Measurements from ENCODE around the gene TLDC2. TPM values are rescaled to one million over a fixed set of nuclear protein-coding genes. Genes with fewer than 3 reads are reported as not detected.

Gene TLDC2
- total and polyA plus RNA-seq, 2 donors: 0.28 to 0.48 TPM

GRCh38 chr20:36856691-36857635 lies 19.0 kb upstream of the TLDC2 start:
- 64% methylated on average over 17 of the region's 17 CpGs for WGBS
- Histone ChIP-seq H3K36me3 (ENCODE audit: control insufficient read depth in 2 of 2, insufficient read depth in 2 of 2, low read length in 1 of 2) (no peaks in the 10 kb centered on the region), H3K27ac (ENCODE audit: low read depth in 1 of 2, low read length in 1 of 2) (peak overlapping the region; percentile 44 to 68), H3K9me3 (ENCODE audit: control insufficient read depth in 2 of 2, insufficient read depth in 1 of 2, low read length in 1 of 2) (no peaks in the 10 kb centered on the region), H3K27me3 (ENCODE audit: control insufficient read depth in 2 of 2, insufficient read depth in 1 of 2, low read length in 1 of 2) (peaks cover 0 to 14% of the 10 kb centered on the region in 2 donors), H3K4me1 (ENCODE audit: control insufficient read depth in 2 of 2, insufficient read depth in 2 of 2, low read length in 2 of 2) (peaks cover 0 to 27% of the 10 kb centered on the region in 2 donors), H3K4me3 (ENCODE audit: low read length in 2 of 2) (no peak overlapping the region)
- peak in 6 of 9 donors; percentile 44 to 87 (median 62) for DNase-seq (ENCODE audit: low read depth in 6 of 9, low spot score in 9 of 9)

DNA sequence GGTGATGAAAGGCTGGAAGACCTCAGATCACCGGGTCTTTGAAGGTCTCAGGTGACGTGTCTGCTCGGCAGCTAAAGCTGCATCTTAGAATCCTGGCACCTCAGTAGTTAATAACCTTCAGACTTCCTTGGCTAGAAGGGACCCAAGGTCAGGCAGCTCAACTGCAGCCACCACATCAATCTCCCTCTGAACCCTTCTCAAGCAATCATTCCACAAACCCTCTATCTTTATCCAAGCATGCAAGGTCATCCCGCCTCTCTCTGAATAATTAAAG lies 16.7 kb upstream of the TLDC2 start:
- peaks cover 5 to 36% of the 10 kb centered on the region in 2 donors for H3K4me1 ChIP-seq (ENCODE audit: control insufficient read depth in 2 of 2, insufficient read depth in 2 of 2, low read length in 2 of 2)
- whole genome bisulfite sequencing: 93% methylated on average over 4 of the region's 4 CpGs
- no peaks in the 10 kb centered on the region for H3K9me3 ChIP-seq (ENCODE audit: control insufficient read depth in 2 of 2, insufficient read depth in 1 of 2, low read length in 1 of 2)

GRCh38 chr20:36859700-36860330 lies 16.1 kb upstream of the TLDC2 start:
- Histone ChIP-seq H3K4me3 (ENCODE audit: low read length in 2 of 2) (no peak overlapping the region), H3K27ac (ENCODE audit: low read depth in 1 of 2, low read length in 1 of 2) (no peak overlapping the region)
- WGBS: 93% methylated on average over 6 of the region's 6 CpGs

More for the DNA sequence above, 16.7 kb upstream of the TLDC2 start:
- Histone ChIP-seq H3K4me3 (ENCODE audit: low read length in 2 of 2) (no peak overlapping the region), H3K36me3 (ENCODE audit: control insufficient read depth in 2 of 2, insufficient read depth in 2 of 2, low read length in 1 of 2) (no peaks in the 10 kb centered on the region), H3K27me3 (ENCODE audit: control insufficient read depth in 2 of 2, insufficient read depth in 1 of 2, low read length in 1 of 2) (peaks cover 19 to 28% of the 10 kb centered on the region in 2 donors), H3K27ac (ENCODE audit: low read depth in 1 of 2, low read length in 1 of 2) (no peak overlapping the region)
- no peak for DNase-seq (ENCODE audit: low read depth in 6 of 9, low spot score in 9 of 9)

GRCh38 chr20:36860339-36860738 lies 15.6 kb upstream of the TLDC2 start:
- H3K27me3 ChIP-seq (ENCODE audit: control insufficient read depth in 2 of 2, insufficient read depth in 1 of 2, low read length in 1 of 2): peaks cover 24 to 40% of the 10 kb centered on the region in 2 donors
- H3K4me1 ChIP-seq (ENCODE audit: control insufficient read depth in 2 of 2, insufficient read depth in 2 of 2, low read length in 2 of 2): peaks cover 5 to 37% of the 10 kb centered on the region in 2 donors
- H3K9me3 ChIP-seq (ENCODE audit: control insufficient read depth in 2 of 2, insufficient read depth in 1 of 2, low read length in 1 of 2): no peaks in the 10 kb centered on the region
- H3K36me3 ChIP-seq (ENCODE audit: control insufficient read depth in 2 of 2, insufficient read depth in 2 of 2, low read length in 1 of 2): no peaks in the 10 kb centered on the region
- no peak overlapping the region for H3K4me3 ChIP-seq (ENCODE audit: low read length in 2 of 2)
- WGBS: 96% methylated on average over 5 of the region's 5 CpGs
- DNase-seq (ENCODE audit: low read depth in 6 of 9, low spot score in 9 of 9): no peak
- no peak overlapping the region for H3K27ac ChIP-seq (ENCODE audit: low read depth in 1 of 2, low read length in 1 of 2)

More at GRCh38 chr20:36859700-36860330, 16.1 kb upstream of the TLDC2 start:
- Histone ChIP-seq H3K36me3 (ENCODE audit: control insufficient read depth in 2 of 2, insufficient read depth in 2 of 2, low read length in 1 of 2) (no peaks in the 10 kb centered on the region), H3K9me3 (ENCODE audit: control insufficient read depth in 2 of 2, insufficient read depth in 1 of 2, low read length in 1 of 2) (no peaks in the 10 kb centered on the region), H3K4me1 (ENCODE audit: control insufficient read depth in 2 of 2, insufficient read depth in 2 of 2, low read length in 2 of 2) (peaks cover 5 to 37% of the 10 kb centered on the region in 2 donors), H3K27me3 (ENCODE audit: control insufficient read depth in 2 of 2, insufficient read depth in 1 of 2, low read length in 1 of 2) (peaks cover 22 to 34% of the 10 kb centered on the region in 2 donors)
- no peak for DNase-seq (ENCODE audit: low read depth in 6 of 9, low spot score in 9 of 9)

- no peak for DNase-seq (ENCODE audit: low read depth in 6 of 9, low spot score in 9 of 9)
- Histone ChIP-seq H3K27me3 (ENCODE audit: control insufficient read depth in 2 of 2, insufficient read depth in 1 of 2, low read length in 1 of 2) (peaks cover 24 to 46% of the 10 kb centered on the region in 2 donors), H3K4me3 (ENCODE audit: low read length in 2 of 2) (no peak overlapping the region), H3K4me1 (ENCODE audit: control insufficient read depth in 2 of 2, insufficient read depth in 2 of 2, low read length in 2 of 2) (peaks cover 5 to 31% of the 10 kb centered on the region in 2 donors), H3K36me3 (ENCODE audit: control insufficient read depth in 2 of 2, insufficient read depth in 2 of 2, low read length in 1 of 2) (no peaks in the 10 kb centered on the region), H3K9me3 (ENCODE audit: control insufficient read depth in 2 of 2, insufficient read depth in 1 of 2, low read length in 1 of 2) (no peaks in the 10 kb centered on the region), H3K27ac (ENCODE audit: low read depth in 1 of 2, low read length in 1 of 2) (no peak overlapping the region)
- WGBS: 97% methylated on average over 14 of the region's 14 CpGs
These were observed 14.9 kb upstream of the TLDC2 start for GRCh38 chr20:36860811-36861624.

DNA sequence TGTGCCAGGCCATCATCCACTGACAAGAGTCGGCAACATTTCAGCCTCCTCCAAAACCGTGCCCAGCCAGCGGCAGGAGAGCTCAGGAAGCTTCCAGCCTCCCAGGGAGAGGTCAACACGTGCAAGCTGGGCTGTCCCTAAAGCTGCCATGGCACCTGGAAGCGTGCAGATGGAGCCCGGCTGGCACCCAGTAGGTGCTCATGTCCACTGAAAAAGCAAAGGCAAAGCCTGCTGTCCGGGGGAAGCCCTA lies 14.4 kb upstream of the TLDC2 start:
- Histone ChIP-seq H3K4me1 (ENCODE audit: control insufficient read depth in 2 of 2, insufficient read depth in 2 of 2, low read length in 2 of 2) (peaks cover 5 to 26% of the 10 kb centered on the region in 2 donors), H3K9me3 (ENCODE audit: control insufficient read depth in 2 of 2, insufficient read depth in 1 of 2, low read length in 1 of 2) (no peaks in the 10 kb centered on the region), H3K27ac (ENCODE audit: low read depth in 1 of 2, low read length in 1 of 2) (no peak overlapping the region), H3K4me3 (ENCODE audit: low read length in 2 of 2) (no peak overlapping the region), H3K27me3 (ENCODE audit: control insufficient read depth in 2 of 2, insufficient read depth in 1 of 2, low read length in 1 of 2) (peaks cover 24 to 52% of the 10 kb centered on the region in 2 donors), H3K36me3 (ENCODE audit: control insufficient read depth in 2 of 2, insufficient read depth in 2 of 2, low read length in 1 of 2) (no peaks in the 10 kb centered on the region)
- DNase-seq (ENCODE audit: low read depth in 6 of 9, low spot score in 9 of 9): no peak
- 91% methylated on average over 7 of the region's 7 CpGs for whole genome bisulfite sequencing

GRCh38 chr20:36861875-36862801 lies 13.8 kb upstream of the TLDC2 start:
- peak overlapping the region; percentile 30 to 78 for H3K4me3 ChIP-seq (ENCODE audit: low read length in 2 of 2)
- no peak for DNase-seq (ENCODE audit: low read depth in 6 of 9, low spot score in 9 of 9)
- peaks cover 5 to 20% of the 10 kb centered on the region in 2 donors for H3K4me1 ChIP-seq (ENCODE audit: control insufficient read depth in 2 of 2, insufficient read depth in 2 of 2, low read length in 2 of 2)
- peak overlapping the region; percentile 20 to 60 for H3K27ac ChIP-seq (ENCODE audit: low read depth in 1 of 2, low read length in 1 of 2)
- no peaks in the 10 kb centered on the region for H3K9me3 ChIP-seq (ENCODE audit: control insufficient read depth in 2 of 2, insufficient read depth in 1 of 2, low read length in 1 of 2)
- peaks cover 24 to 56% of the 10 kb centered on the region in 2 donors for H3K27me3 ChIP-seq (ENCODE audit: control insufficient read depth in 2 of 2, insufficient read depth in 1 of 2, low read length in 1 of 2)
- 67% methylated on average over 45 of the region's 45 CpGs for WGBS
- H3K36me3 ChIP-seq (ENCODE audit: control insufficient read depth in 2 of 2, insufficient read depth in 2 of 2, low read length in 1 of 2): no peaks in the 10 kb centered on the region

DNA sequence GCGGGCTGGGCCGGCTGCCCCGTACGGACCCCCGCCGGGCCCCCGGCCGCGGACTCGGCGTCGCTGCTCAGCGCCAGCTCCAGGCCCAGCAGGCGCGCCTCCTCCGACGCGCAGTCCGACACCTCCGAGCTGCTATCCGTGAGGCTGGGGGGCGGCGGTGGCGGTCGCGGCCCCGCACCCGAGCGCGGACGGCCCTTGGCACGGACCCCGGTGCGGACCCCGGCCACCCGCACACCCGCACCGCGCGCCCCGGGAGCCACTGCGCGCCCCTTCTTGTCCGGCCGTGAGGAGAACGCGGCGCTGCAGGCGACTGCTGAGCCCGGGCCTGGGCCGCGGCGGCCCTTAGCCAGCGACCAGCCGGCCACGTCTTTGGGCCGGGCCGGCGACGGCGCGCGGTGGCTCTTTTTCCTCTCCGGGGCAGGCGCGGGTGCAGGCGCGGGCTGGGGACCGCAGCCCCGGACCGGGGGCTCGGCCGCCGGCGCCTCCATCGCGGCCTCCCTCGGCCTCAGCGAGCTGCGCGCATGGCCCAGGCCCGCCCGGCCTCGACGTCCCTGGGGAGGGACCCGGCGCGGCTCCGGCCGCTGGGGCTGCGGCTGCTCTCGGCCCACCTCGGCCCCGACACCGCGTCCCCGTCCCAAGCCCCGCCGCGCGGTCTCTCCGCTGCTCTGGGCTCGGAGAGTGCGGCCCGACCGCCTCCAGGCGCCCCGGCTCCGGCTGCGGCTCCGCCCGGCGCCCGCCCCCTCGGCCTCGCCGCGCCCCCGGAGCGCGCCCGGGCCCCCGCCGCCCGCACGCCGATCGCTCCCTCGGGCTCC lies 12.9 kb upstream of the TLDC2 start:
- Histone ChIP-seq H3K9me3 (ENCODE audit: control insufficient read depth in 2 of 2, insufficient read depth in 1 of 2, low read length in 1 of 2) (no peaks in the 10 kb centered on the region), H3K27me3 (ENCODE audit: control insufficient read depth in 2 of 2, insufficient read depth in 1 of 2, low read length in 1 of 2) (peaks cover 24 to 56% of the 10 kb centered on the region in 2 donors), H3K4me1 (ENCODE audit: control insufficient read depth in 2 of 2, insufficient read depth in 2 of 2, low read length in 2 of 2) (peaks cover 5 to 19% of the 10 kb centered on the region in 2 donors), H3K36me3 (ENCODE audit: control insufficient read depth in 2 of 2, insufficient read depth in 2 of 2, low read length in 1 of 2) (no peaks in the 10 kb centered on the region), H3K4me3 (ENCODE audit: low read length in 2 of 2) (peak overlapping the region in 1 of 2 donors; percentile 78), H3K27ac (ENCODE audit: low read depth in 1 of 2, low read length in 1 of 2) (no peak overlapping the region)
- no peak for DNase-seq (ENCODE audit: low read depth in 6 of 9, low spot score in 9 of 9)
- 1% methylated on average over 129 of the region's 129 CpGs for WGBS

Measured in thymus (tissue), 11 donors.